Smooth muscle cell (in vitro differentiated cells): Measurements from ENCODE around the gene HSD17B14. TPM values are rescaled to one million over a fixed set of nuclear protein-coding genes. Genes with fewer than 3 reads are reported as not detected.
"Not testable (repeated sequence)": the region's sequence is repeated elsewhere in the genome, so short reads cannot be mapped to it uniquely, and the experiment has no call there.

ENCODE experiments used
- DNase-seq: peaks from one replicate; lab custom pipeline; 2025; ENCODE audit not compliant: unreplicated experiment; lab: John Stamatoyannopoulos, UW
- H2AFZ ChIP-seq: fragments of 200-600 bp; sonication (generic); 2 replicates; pipeline ENCODE4 v1.6.0; 2016; ENCODE audit warnings: antibody characterized with exemption, low read depth, mild to moderate bottlenecking
- H3F3A ChIP-seq: fragments of 200-600 bp; sonication (generic); 2 replicates; pipeline ENCODE4 v1.6.0; 2017; ENCODE audit warnings: antibody characterized with exemption, low read depth
- H3K27ac ChIP-seq: fragments of 200-600 bp; sonication (generic); 2 replicates; pipeline ENCODE4 v1.5.1; 2016; ENCODE audit warnings: low read depth, mild to moderate bottlenecking
- H3K27me3 ChIP-seq: fragments of 200-600 bp; sonication (generic); 2 replicates; pipeline ENCODE4 v1.6.1; 2016; ENCODE audit warnings: low read depth, mild to moderate bottlenecking
- H3K36me3 ChIP-seq: fragments of 200-600 bp; sonication (generic); 2 replicates; pipeline ENCODE4 v1.5.1; 2016; ENCODE audit warnings: low read depth
- H3K4me1 ChIP-seq: fragments of 200-600 bp; sonication (generic); 2 replicates; pipeline ENCODE4 v1.5.1; 2016; ENCODE audit warnings: low read depth
- H3K4me2 ChIP-seq: fragments of 200-600 bp; sonication (generic); 2 replicates; pipeline ENCODE4 v1.6.0; 2016; ENCODE audit warnings: mild to moderate bottlenecking
- H3K4me3 ChIP-seq: fragments of 200-600 bp; sonication (generic); 2 replicates; pipeline ENCODE4 v1.5.1; 2016; ENCODE audit warnings: mild to moderate bottlenecking
- H3K79me2 ChIP-seq: fragments of 200-600 bp; sonication (generic); 2 replicates; pipeline ENCODE4 v1.6.0; 2016; ENCODE audit warnings: low read depth, mild to moderate bottlenecking
- H3K9ac ChIP-seq: fragments of 200-600 bp; sonication (generic); 2 replicates; pipeline ENCODE4 v1.6.0; 2016; ENCODE audit warnings: low read depth
- H3K9me3 ChIP-seq: fragments of 200-600 bp; sonication (generic); replicated peaks from 2 replicates; pipeline ENCODE4 v1.5.1; 2016; ENCODE audit warnings: low read depth
- H4K20me1 ChIP-seq: fragments of 200-600 bp; sonication (generic); 2 replicates; pipeline ENCODE4 v1.6.0; 2016; ENCODE audit warnings: low read depth
- CTCF ChIP-seq: fragments of 200-600 bp; sonication (generic); IDR thresholded peaks from 2 replicates; pipeline ENCODE4 v1.5.1; 2017; ENCODE audit warnings: borderline replicate concordance, mild to moderate bottlenecking, antibody characterized with exemption; ENCODE audit not compliant: insufficient read depth, poor library complexity, severe bottlenecking
- WGBS: methylation state at CpG from one replicate; pipeline ENCODE4 v1.1.7; 2016; ENCODE audit warnings: low lambda C conversion rate; 5-methylcytosine and 5-hydroxymethylcytosine counted together
- polyA plus RNA-seq: library from polyadenylated mRNA; unstranded; fragments of >200 nt; fragmentation: Nextera tagmentation; extraction: Ambion mirVana; gene quantifications from 2 replicates; pipeline ENCODE4 v1.2.1, GENCODE V29; 2016
- total RNA-seq: library from RNA; depleted of rRNA; stranded (reverse); fragments of >200 nt; gene quantifications from 2 replicates; pipeline ENCODE4 v1.2.3, GENCODE V29; 2014

Gene HSD17B14
- total and polyA plus RNA-seq, 2 experiments from 2014 or later = 16.4 to 19.3 TPM

DNA sequence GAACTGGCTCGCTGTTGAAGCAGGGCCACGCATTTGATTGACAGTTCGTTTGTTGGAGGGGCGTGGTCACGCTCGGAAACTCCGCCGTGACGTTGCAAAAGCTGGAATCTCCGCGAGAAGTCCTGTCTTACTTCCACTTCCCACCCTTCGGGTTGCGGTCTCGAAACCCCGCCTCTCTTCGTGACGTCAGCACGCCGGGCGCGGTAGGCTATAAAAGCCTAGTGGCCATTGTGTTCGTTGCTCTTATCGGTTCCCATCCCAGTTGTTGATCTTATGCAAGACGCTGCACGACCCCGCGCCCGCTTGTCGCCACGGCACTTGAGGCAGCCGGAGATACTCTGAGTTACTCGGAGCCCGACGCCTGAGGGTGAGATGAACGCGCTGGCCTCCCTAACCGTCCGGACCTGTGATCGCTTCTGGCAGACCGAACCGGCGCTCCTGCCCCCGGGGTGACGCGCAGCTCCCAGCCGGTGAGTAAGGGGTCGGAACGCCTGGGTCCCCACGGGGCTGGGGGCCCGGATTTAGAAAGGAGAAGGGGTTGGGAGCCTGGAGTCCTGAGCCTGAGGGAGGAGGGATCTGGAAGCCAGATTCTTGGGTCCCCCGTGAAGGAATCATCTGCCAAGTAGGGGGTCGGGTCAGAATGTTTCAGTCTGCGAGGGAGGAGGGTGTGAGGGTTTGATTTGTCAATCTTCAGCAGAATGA is 36.0 kb upstream of the HSD17B14 start, which contains the start of gene PPP1R15A:
Gene PPP1R15A (plus strand): TSS at position 240 of the 702 bp plus-strand sequence. CDS start 813 bp downstream, outside the sequence.
- DNase-seq = peak; percentile 97
- H3K4me3 ChIP-seq = peak within 1 kb of the TSS; percentile 97
- peak within 1 kb of the TSS; percentile 98 for H3K4me2 ChIP-seq
- H3K9me3 ChIP-seq = no peaks in the 10 kb centered on the region
- no peaks in the 10 kb centered on the region for H3K36me3 ChIP-seq
- H2AFZ ChIP-seq = no peak within 1 kb of the TSS
- under 1% methylated on average over 53 of the region's 53 CpGs for WGBS
- peak within 1 kb of the TSS; percentile 100 for H3K9ac ChIP-seq
- peaks cover 42% of the 10 kb centered on the region for H3K79me2 ChIP-seq
- no peak for TF ChIP-seq CTCF
- peaks cover 19% of the 10 kb centered on the region for H3K4me1 ChIP-seq
- H3K27ac ChIP-seq = peak within 1 kb of the TSS; percentile 100
- H3K27me3 ChIP-seq = no peaks in the 10 kb centered on the region
- peaks cover 50% of the 10 kb centered on the region for H4K20me1 ChIP-seq
- H3F3A ChIP-seq = peaks cover 41% of the 10 kb centered on the region

DNA sequence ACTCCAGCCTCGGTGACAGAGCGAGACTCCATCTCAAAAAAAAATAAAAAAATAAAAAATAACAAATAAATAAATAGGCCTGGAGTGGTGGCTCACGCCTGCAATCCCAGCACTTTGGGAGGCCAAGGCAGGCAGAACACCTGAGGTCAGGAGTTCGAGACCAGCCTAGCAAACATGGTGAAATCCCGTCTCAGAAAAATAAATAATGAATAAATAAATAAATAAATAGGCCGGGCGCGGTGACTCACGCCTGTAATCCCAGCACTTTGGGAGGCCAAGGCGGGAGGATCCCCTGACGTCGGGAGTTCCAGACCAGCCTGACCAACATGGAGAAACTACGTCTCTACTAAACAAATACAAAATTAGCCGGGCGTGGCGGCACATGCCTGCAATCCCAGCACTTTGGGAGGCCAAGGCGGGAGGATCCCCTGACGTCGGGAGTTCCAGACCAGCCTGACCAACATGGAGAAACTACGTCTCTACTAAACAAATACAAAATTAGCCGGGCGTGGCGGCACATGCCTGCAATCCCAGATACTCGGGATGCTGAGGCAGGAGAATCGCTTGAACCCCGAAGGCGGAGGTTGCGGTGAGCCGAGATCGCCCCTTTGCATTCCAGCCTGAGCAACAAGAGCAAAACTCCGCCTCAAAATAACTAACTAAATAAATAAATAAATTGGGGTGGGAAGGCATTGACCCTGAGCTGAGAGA is 35.3 kb upstream of the HSD17B14 start:
- not testable (repeated sequence) for H3K36me3 ChIP-seq, H2AFZ ChIP-seq, H3K27me3 ChIP-seq, H3K9ac ChIP-seq, DNase-seq, H3K9me3 ChIP-seq
- peak overlapping the region; percentile 97 for H3K4me3 ChIP-seq
- H3K27ac ChIP-seq = peak overlapping the region; percentile 52
- peak overlapping the region; percentile 71 for H3K4me2 ChIP-seq
- H3K4me1 ChIP-seq = peaks cover 26% of the 10 kb centered on the region
- peaks cover 43% of the 10 kb centered on the region for H4K20me1 ChIP-seq
- peaks cover 36% of the 10 kb centered on the region for H3F3A ChIP-seq
- WGBS = 88% methylated on average over 26 of the region's 31 CpGs
- H3K79me2 ChIP-seq = peaks cover 49% of the 10 kb centered on the region

DNA sequence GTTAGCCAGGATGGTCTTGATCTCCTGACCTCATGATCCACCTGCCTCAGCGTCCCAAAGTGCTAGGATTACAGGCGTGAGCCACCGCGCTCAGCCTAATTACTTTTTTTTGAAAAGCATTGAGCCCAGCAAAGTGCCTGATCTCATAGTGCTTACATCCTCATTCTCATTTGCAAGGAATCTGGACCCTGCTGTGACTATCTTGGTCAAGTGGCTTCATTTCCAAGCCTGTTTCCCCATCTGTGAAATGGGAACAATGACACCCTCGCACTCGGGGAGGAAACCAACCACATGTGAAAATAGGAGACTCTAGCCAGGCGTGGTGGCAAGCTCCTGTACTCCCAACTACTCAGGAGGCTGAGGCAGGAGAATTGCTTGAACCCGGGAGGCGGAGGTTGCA is 33.8 kb upstream of the HSD17B14 start:
- Histone ChIP-seq H3K36me3 (no peaks in the 10 kb centered on the region), H4K20me1 (peaks cover 27% of the 10 kb centered on the region), H3F3A (peaks cover 24% of the 10 kb centered on the region), H3K4me3 (no peak overlapping the region), H3K79me2 (peaks cover 42% of the 10 kb centered on the region), H3K27me3 (no peaks in the 10 kb centered on the region), H3K27ac (no peak overlapping the region), H3K4me2 (no peak overlapping the region), H3K9me3 (no peaks in the 10 kb centered on the region), H2AFZ (no peak overlapping the region), H3K4me1 (peaks cover 21% of the 10 kb centered on the region), H3K9ac (no peak overlapping the region)
- no peak for DNase-seq
- TF ChIP-seq CTCF = no peak
- 94% methylated on average over 9 of the region's 9 CpGs for WGBS

GRCh38 chr19:48868114-48868886 is 32.0 kb upstream of the HSD17B14 start, which contains the start of gene PLEKHA4:
Gene PLEKHA4, minus strand, starts transcription at chr19:48868617. Its CDS starts 997 bp downstream, at chr19:48867620.
- H3F3A ChIP-seq = peaks cover 8% of the 10 kb centered on the region
- H3K4me1 ChIP-seq = peaks cover 21% of the 10 kb centered on the region
- H3K79me2 ChIP-seq = peaks cover 26% of the 10 kb centered on the region
- no peaks in the 10 kb centered on the region for H3K9me3 ChIP-seq
- peak within 1 kb of the TSS; percentile 77 for H2AFZ ChIP-seq
- TF ChIP-seq CTCF = no peak
- 45% methylated on average over 8 of the region's 11 CpGs for WGBS
- H3K9ac ChIP-seq = peak within 1 kb of the TSS; percentile 67
- peak within 1 kb of the TSS; percentile 83 for H3K4me2 ChIP-seq
- no peaks in the 10 kb centered on the region for H3K36me3 ChIP-seq
- peak within 1 kb of the TSS; percentile 72 for H3K27ac ChIP-seq
- no peaks in the 10 kb centered on the region for H3K27me3 ChIP-seq
- H3K4me3 ChIP-seq = peak within 1 kb of the TSS; percentile 39
- peaks cover 10% of the 10 kb centered on the region for H4K20me1 ChIP-seq
- no peak for DNase-seq
